Psoas muscle (tissue), 8 donors: ENCODE results near the gene GRID1. TPM values are rescaled to one million over a fixed set of nuclear protein-coding genes. Genes with fewer than 3 reads are reported as not detected.
A peak's percentile ranks its signal among the peaks of the same experiment; 100 is the strongest.

ENCODE experiments used
- ATAC-seq, 4 donors: fragments of 200-7000 bp; cut with Tn5 transposase; one replicate each; pipeline ENCODE4 v1.9.1; 2020; ENCODE audit warnings: moderate library complexity in 3 of 4, mild to moderate bottlenecking in 2 of 4
- DNase-seq, 2 donors: peaks; one replicate each; pipeline ENCODE4 v3.0.0-alpha.2; 2020
- H3K27ac ChIP-seq: fragments of 200-600 bp; one replicate; pipeline ENCODE4 v1.8.0; 2022
- H3K27me3 ChIP-seq, 3 donors: fragments of 200-600 bp in 1 of 3; one replicate each; pipeline versions ENCODE4 v1.6.1 to v1.8.0; 2013 to 2022; ENCODE audit warnings: low read length in 2 of 3, mild to moderate bottlenecking in 2 of 3, moderate library complexity in 1 of 3; ENCODE audit not compliant: insufficient read depth in 3 of 3
- H3K36me3 ChIP-seq, 2 donors: fragments of 200-600 bp in 1 of 2; one replicate each; pipeline versions ENCODE4 v1.6.1 to v1.8.0; 2013 to 2022; ENCODE audit warnings: low read depth in 1 of 2, mild to moderate bottlenecking in 1 of 2, moderate library complexity in 1 of 2; ENCODE audit not compliant: insufficient read depth in 1 of 2
- H3K4me1 ChIP-seq: fragments of 200-600 bp; one replicate; pipeline ENCODE4 v1.8.0; 2022
- H3K4me3 ChIP-seq: fragments of 200-600 bp; one replicate; pipeline ENCODE4 v1.8.0; 2022; ENCODE audit warnings: mild to moderate bottlenecking
- H3K9me3 ChIP-seq: fragments of 200-600 bp; one replicate; pipeline ENCODE4 v1.8.0; 2022
- WGBS, 3 donors: extraction: QIAGEN DNeasy Blood & Tissue Kit; methylation state at CpG; one replicate each; pipeline versions ENCODE4 v1.1.6 to v1.1.7; 2013; 5-methylcytosine and 5-hydroxymethylcytosine counted together
- intact Hi-C, 2 donors: fragments of 100-400 bp; cut with DNase I; formaldehyde crosslinking; loops; one replicate each; pipeline versions ENCODE4 v1.11.0 to v1.14.2; 2022
- polyA plus RNA-seq, 3 donors: library from polyadenylated mRNA; stranded (reverse); fragments of 200-250 nt; gene quantifications; one replicate each; pipeline ENCODE4 v1.2.3, GENCODE V29; 2013
- total RNA-seq, 4 donors: library from RNA; stranded (reverse); fragmentation: NEBNext Ultra II Directional in 2 of 4; extraction: Animal tissue kit (Norgen Biotek cat#: 25700) in 2 of 4; gene quantifications; one replicate each; pipeline versions ENCODE4 v1.2.1 to v1.2.4, GENCODE V29; 2021 to 2023
- TF ChIP-seq, protein P1 (sequence below): fragments of 200-600 bp; IDR thresholded peaks from one replicate; pipeline ENCODE4 v1.8.0; 2022; ENCODE audit warnings: antibody characterized with exemption
- donor health status: healthy with polysubstance abuse.
- donor health status: DM: no; HTN: no; CAD: no; lungs with moderate emphysema.
- donor health status: Bipolar disorder and iron deficiency.
- donor health status: healthy.
- donor health status: DM: yes; HTN: yes; CAD: no.
- donor health status: DM: no; HTN: no; CAD: no.
- donor health status: DM: no; HTN: no; CAD: no.
- donor health status: DM: yes; HTN: yes; CAD: no.

Gene GRID1
- total and polyA plus RNA-seq, 7 donors: 0.17 to 0.56 (median 0.24) TPM

DNA sequence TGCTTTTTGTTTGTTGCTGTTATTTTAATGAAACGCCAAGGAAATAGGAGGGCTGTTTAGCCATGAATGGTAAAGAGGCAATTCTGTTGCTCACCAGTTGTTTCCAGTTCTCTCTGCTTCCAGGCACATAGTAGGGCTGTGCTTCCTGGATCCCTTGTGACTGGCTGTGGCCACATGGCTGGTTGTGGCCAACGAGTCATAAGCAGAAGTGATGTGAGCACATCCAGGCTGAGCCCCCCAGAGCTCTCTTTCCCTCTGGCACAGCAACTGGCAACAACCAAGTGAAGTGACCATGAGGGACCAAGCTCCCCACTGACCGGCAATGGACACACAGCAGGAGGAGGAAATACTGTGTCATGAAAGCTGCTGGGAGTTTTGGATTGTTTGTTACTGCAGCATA is 10.3 kb downstream of the GRID1 start:
- TF ChIP-seq, protein P1, sequence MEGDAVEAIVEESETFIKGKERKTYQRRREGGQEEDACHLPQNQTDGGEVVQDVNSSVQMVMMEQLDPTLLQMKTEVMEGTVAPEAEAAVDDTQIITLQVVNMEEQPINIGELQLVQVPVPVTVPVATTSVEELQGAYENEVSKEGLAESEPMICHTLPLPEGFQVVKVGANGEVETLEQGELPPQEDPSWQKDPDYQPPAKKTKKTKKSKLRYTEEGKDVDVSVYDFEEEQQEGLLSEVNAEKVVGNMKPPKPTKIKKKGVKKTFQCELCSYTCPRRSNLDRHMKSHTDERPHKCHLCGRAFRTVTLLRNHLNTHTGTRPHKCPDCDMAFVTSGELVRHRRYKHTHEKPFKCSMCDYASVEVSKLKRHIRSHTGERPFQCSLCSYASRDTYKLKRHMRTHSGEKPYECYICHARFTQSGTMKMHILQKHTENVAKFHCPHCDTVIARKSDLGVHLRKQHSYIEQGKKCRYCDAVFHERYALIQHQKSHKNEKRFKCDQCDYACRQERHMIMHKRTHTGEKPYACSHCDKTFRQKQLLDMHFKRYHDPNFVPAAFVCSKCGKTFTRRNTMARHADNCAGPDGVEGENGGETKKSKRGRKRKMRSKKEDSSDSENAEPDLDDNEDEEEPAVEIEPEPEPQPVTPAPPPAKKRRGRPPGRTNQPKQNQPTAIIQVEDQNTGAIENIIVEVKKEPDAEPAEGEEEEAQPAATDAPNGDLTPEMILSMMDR: no peak
- ATAC-seq (no peak), DNase-seq (peak in 1 of 2 donors; percentile 35)
- WGBS, 3 donors: 74 to 80% (median 77%) methylated on average over 3 of the region's 3 CpGs
- no peak overlapping the region for H3K4me3 ChIP-seq
- H3K27me3 ChIP-seq: peaks cover 0 to 15% (median 6%) of the 10 kb centered on the region in 3 donors
- intact Hi-C loops: no loop called here
- H3K36me3 ChIP-seq: no peaks in the 10 kb centered on the region
- no peaks in the 10 kb centered on the region for H3K4me1 ChIP-seq
- no peak overlapping the region for H3K27ac ChIP-seq
- no peaks in the 10 kb centered on the region for H3K9me3 ChIP-seq

- Histone ChIP-seq H3K4me3 (no peak overlapping the region), H3K27me3 (peaks cover 0 to 13% (median 6%) of the 10 kb centered on the region in 3 donors), H3K36me3 (no peaks in the 10 kb centered on the region), H3K4me1 (no peaks in the 10 kb centered on the region), H3K9me3 (no peaks in the 10 kb centered on the region), H3K27ac (no peak overlapping the region)
- ATAC-seq: no peak
- DNase-seq: peak in 1 of 2 donors; percentile 61
- TF ChIP-seq, protein P1: no peak
- intact Hi-C loops: no loop called here
- WGBS, 3 donors: 27 to 47% (median 28%) methylated on average over 8 of the region's 8 CpGs
These were observed 11.0 kb downstream of the GRID1 start for GRCh38 chr10:86355571-86356038.

DNA sequence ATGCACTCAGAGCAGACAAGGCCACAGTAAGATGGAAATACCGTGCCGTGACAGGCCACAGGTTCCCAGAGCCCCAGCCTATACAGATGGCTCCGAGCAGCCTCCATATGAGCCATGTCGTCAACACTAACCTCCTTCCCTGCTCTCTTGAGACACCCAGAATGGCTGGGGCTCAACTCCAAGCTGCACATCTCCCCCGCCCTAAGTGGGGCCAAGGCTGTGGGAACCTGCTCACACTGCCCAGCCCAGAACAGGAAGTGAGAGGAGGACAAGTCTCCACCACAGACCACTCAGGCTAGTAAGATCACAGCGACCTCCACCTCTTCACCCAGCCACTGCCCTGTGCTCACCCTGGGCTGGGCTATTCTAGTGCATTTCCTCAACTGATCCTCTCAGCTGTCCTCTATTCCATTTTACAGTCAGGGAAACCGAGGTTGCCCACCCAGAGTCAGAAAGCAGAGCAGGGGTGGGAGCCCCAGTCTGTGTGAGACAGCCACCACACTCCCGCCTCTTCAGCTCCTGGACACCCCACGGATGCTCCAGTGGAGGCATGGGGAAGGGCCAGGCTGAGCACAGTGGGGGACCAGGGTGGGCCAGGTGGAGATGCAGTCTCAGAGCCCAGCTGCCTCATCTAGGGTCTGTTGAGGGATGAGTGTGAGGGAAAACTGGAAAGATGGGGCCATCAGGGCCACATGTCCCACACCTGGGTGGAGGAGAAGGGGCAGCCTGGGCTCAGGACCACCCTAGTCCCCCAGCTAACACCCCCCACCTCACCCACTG is 11.6 kb downstream of the GRID1 start:
- no peaks in the 10 kb centered on the region for H3K4me1 ChIP-seq
- H3K4me3 ChIP-seq: no peak overlapping the region
- ATAC-seq (peak in 1 of 4 donors; percentile 30), DNase-seq (peak in 1 of 2 donors; percentile 32)
- H3K27ac ChIP-seq: no peak overlapping the region
- intact Hi-C loops: no loop called here
- no peaks in the 10 kb centered on the region for H3K9me3 ChIP-seq
- H3K27me3 ChIP-seq: peaks cover 0 to 18% (median 6%) of the 10 kb centered on the region in 3 donors
- no peaks in the 10 kb centered on the region for H3K36me3 ChIP-seq
- 72 to 85% (median 77%) methylated on average over 8 to 9 of the region's 9 CpGs for WGBS, 3 donors
- TF ChIP-seq, protein P1: no peak

GRCh38 chr10:86353506-86354485 is 12.8 kb downstream of the GRID1 start:
- WGBS, 3 donors: 93 to 95% (median 94%) methylated on average over 18 of the region's 18 CpGs
- peaks cover 0 to 15% (median 4%) of the 10 kb centered on the region in 3 donors for H3K27me3 ChIP-seq
- H3K4me1 ChIP-seq: no peaks in the 10 kb centered on the region
- no peak overlapping the region for H3K27ac ChIP-seq
- TF ChIP-seq, protein P1: no peak
- ATAC-seq (no peak), DNase-seq (peak in 1 of 2 donors; percentile 16)
- intact Hi-C loops: no loop called here
- no peaks in the 10 kb centered on the region for H3K36me3 ChIP-seq
- H3K9me3 ChIP-seq: no peaks in the 10 kb centered on the region
- H3K4me3 ChIP-seq: no peak overlapping the region
